Spleen (tissue), 11 donors: Measurements from ENCODE around the gene RHOBTB3. TPM values are rescaled to one million over a fixed set of nuclear protein-coding genes. Genes with fewer than 3 reads are reported as not detected.

Source experiments
- DNase-seq: peaks from one replicate; pipeline ENCODE4 v3.0.0-alpha.2; 2020
- H3K27ac ChIP-seq, 8 donors: fragments of 200-600 bp; sonication (generic) in 7 of 8; 1 replicate in 4 of 8; 2 replicates in 4 of 8; pipeline versions ENCODE4 v1.5.0 to v1.8.0; 2016 to 2021; ENCODE audit warnings: inconsistent platforms in 4 of 8, mild to moderate bottlenecking in 4 of 8, moderate library complexity in 1 of 8
- H3K27me3 ChIP-seq, 7 donors: fragments of 200-600 bp; sonication (generic) in 6 of 7; replicated peaks in 1 of 7; 1 replicate in 4 of 7; 2 replicates in 3 of 7; pipeline versions ENCODE4 v1.5.0 to v1.8.0; 2016 to 2021; ENCODE audit warnings: inconsistent platforms in 3 of 7, mild to moderate bottlenecking in 1 of 7
- H3K36me3 ChIP-seq, 6 donors: fragments of 200-600 bp; sonication (generic) in 5 of 6; 1 replicate in 4 of 6; 2 replicates in 2 of 6; pipeline versions ENCODE4 v1.5.0 to v1.8.0; 2016 to 2021; ENCODE audit warnings: inconsistent platforms in 2 of 6
- H3K4me1 ChIP-seq, 6 donors: fragments of 200-600 bp; sonication (generic) in 5 of 6; 1 replicate in 3 of 6; 2 replicates in 3 of 6; pipeline versions ENCODE4 v1.5.0 to v1.8.0; 2016 to 2021; ENCODE audit warnings: inconsistent platforms in 3 of 6
- H3K4me3 ChIP-seq, 8 donors: fragments of 200-600 bp; sonication (generic) in 7 of 8; 1 replicate in 4 of 8; 2 replicates in 4 of 8; pipeline versions ENCODE4 v1.5.0 to v1.8.0; 2016 to 2021; ENCODE audit warnings: inconsistent platforms in 4 of 8, mild to moderate bottlenecking in 4 of 8, moderate library complexity in 2 of 8
- H3K9me3 ChIP-seq, 8 donors: fragments of 200-600 bp; sonication (generic) in 7 of 8; 1 replicate in 4 of 8; 2 replicates in 4 of 8; pipeline versions ENCODE4 v1.5.0 to v1.8.0; 2016 to 2021; ENCODE audit warnings: inconsistent platforms in 4 of 8
- POLR2A ChIP-seq, 3 donors: fragments of 450-650 bp; IDR thresholded peaks; one replicate each; pipeline ENCODE4 v1.5.1; 2017; ENCODE audit warnings: antibody characterized with exemption in 3 of 3, mild to moderate bottlenecking in 1 of 3
- POLR2AphosphoS5 ChIP-seq, 3 donors: sonication (generic); formaldehyde crosslinking; IDR thresholded peaks; one replicate each; pipeline ENCODE4 v1.5.1; 2017; ENCODE audit warnings: antibody characterized with exemption in 3 of 3
- WGBS, 5 donors: extraction: QIAGEN DNeasy Blood & Tissue Kit in 3 of 5; methylation state at CpG; one replicate each; pipeline versions ENCODE4 v1.1.5 to v1.1.7; 2013 to 2018; 5-methylcytosine and 5-hydroxymethylcytosine counted together
- intact Hi-C: fragments of 100-400 bp; cut with DNase I; formaldehyde crosslinking; loops from one replicate; pipeline ENCODE4 v1.15.0; 2023; ENCODE audit warnings: low total_unique reads
- polyA plus RNA-seq, 3 donors: library from polyadenylated mRNA; stranded (reverse); fragments of 200-250 nt; gene quantifications; one replicate each; pipeline ENCODE4 v1.2.1, GENCODE V29; 2013
- total RNA-seq, 7 donors: library from RNA; depleted of rRNA in 3 of 7; stranded (reverse); fragments of >200 nt in 3 of 7; fragmentation: NEBNext Ultra II Directional in 4 of 7; extraction: Animal tissue kit (Norgen Biotek cat#: 25700) in 4 of 7; gene quantifications; one replicate each; pipeline versions ENCODE4 v1.1.0 to v1.2.1, GENCODE V29; 2016 to 2021
- TF ChIP-seq, protein P1 (sequence below), 11 experiments: fragments of 200-600 bp in 7 of 11; fragments of 450-650 bp in 4 of 11; sonication (generic) in 4 of 11; IDR thresholded peaks in 8 of 11; conservative IDR thresholded peaks in 3 of 11; 1 replicate in 7 of 11; 2 replicates in 4 of 11; pipeline versions ENCODE4 v1.4.0 to v1.8.0; 2016 to 2021; ENCODE audit warnings: antibody characterized with exemption in 11 of 11, inconsistent platforms in 4 of 11, mild to moderate bottlenecking in 1 of 11
- donor health status: healthy with polysubstance abuse.
- donor health status: DM: no; HTN: no; CAD: no; lungs with moderate emphysema.
- donor health status: DM: no; HTN: no; CAD: no.
- donor health status: Bipolar disorder and iron deficiency.
- donor health status: healthy.
- donor health status: DM: no; HTN: no; CAD: no.
- donor health status: DM: yes; HTN: yes; CAD: no.

RHOBTB3 gene
- total and polyA plus RNA-seq, 10 donors: 4.5 to 71.1 (median 38.4) TPM

DNA sequence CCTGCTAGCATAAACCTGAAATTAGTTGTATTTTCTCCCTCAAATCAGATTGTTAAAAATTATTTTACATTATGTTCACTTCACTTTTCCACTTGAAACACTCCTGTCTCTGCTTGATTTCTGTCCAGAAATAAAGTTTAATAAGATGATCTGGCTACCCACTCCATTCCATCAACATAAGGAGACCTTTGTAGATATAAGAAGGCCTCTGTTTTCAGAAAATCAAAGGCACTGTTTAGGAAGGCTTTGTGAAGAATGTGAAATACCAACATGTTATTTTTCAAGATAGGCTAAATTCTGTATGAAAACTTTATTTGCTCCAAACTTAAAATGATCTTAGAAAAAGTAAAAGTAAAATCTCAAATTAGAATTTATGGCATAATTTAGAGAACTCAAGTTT is 15.1 kb downstream of the RHOBTB3 start:
- Histone ChIP-seq H3K36me3 (peaks cover 0 to 56% (median 1%) of the 10 kb centered on the region in 6 donors), H3K9me3 (no peaks in the 10 kb centered on the region), H3K27me3 (no peaks in the 10 kb centered on the region), H3K4me1 (peaks cover 0 to 9% (median 5%) of the 10 kb centered on the region in 6 donors), H3K27ac (no peak overlapping the region), H3K4me3 (no peak overlapping the region)
- DNase-seq: no peak
- intact Hi-C loops: no loop called here
- TF ChIP-seq POLR2AphosphoS5 (IDR thresholded peaks at IDR 0.05) (no peak), POLR2A (IDR thresholded peaks at IDR 0.05) (no peak)
- TF ChIP-seq, protein P1, sequence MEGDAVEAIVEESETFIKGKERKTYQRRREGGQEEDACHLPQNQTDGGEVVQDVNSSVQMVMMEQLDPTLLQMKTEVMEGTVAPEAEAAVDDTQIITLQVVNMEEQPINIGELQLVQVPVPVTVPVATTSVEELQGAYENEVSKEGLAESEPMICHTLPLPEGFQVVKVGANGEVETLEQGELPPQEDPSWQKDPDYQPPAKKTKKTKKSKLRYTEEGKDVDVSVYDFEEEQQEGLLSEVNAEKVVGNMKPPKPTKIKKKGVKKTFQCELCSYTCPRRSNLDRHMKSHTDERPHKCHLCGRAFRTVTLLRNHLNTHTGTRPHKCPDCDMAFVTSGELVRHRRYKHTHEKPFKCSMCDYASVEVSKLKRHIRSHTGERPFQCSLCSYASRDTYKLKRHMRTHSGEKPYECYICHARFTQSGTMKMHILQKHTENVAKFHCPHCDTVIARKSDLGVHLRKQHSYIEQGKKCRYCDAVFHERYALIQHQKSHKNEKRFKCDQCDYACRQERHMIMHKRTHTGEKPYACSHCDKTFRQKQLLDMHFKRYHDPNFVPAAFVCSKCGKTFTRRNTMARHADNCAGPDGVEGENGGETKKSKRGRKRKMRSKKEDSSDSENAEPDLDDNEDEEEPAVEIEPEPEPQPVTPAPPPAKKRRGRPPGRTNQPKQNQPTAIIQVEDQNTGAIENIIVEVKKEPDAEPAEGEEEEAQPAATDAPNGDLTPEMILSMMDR (IDR thresholded peaks at IDR 0.05 in 8 of 11, conservative IDR thresholded peaks at IDR 0.05 in 3 of 11): no peak

DNA sequence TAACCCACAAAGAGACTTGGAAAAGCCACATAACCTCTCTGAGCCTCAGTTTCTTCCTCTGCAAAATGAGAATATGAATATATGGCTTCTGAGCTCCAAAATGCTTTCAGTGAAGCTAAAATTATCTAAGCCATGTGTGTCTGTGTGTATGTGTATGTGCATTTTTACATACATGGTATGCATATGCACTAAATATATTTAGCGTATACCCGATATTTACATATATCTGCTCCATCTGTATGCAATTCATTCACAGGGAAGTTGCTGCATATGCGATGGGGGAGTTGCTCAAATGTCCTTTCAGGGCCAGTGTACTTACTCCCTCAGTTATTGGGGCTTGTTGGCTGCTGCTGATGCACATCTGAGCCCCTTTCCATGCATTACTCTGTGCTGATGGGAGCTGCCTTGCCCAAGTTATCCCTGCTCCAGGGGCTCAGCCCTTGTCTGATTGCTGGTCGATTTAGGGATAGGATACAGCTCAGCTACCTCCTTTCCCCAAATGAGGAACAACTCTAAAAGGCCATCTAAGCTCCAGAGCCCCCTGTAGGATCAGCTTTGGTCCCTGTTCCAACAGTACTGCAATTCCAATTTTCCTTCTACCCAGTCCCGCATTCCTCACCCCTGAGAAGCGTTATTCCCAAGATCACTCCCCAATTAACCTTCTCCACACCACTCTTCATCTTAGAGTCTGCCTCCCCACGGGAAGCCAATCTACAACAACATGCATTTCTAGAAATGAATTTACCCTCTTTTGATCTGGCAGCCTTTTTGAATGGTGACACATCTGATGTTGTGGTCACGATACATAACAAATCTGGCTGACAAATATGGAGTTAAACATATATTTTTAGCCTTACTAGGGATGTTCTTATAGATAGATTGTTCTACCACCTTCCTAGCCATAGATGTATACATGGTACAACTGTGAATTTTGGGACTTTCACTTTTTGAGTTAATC is 15.9 kb downstream of the RHOBTB3 start:
- H3K27me3 ChIP-seq: no peaks in the 10 kb centered on the region
- 74 to 87% (median 80%) methylated on average over 8 of the region's 8 CpGs for WGBS, 5 donors
- H3K36me3 ChIP-seq: peaks cover 0 to 64% (median 1%) of the 10 kb centered on the region in 6 donors
- H3K4me3 ChIP-seq: no peak overlapping the region
- intact Hi-C loops: no loop called here
- H3K4me1 ChIP-seq: peaks cover 0 to 9% (median 5%) of the 10 kb centered on the region in 6 donors
- no peaks in the 10 kb centered on the region for H3K9me3 ChIP-seq
- no peak for TF ChIP-seq POLR2A (IDR thresholded peaks at IDR 0.05)
- no peak for TF ChIP-seq POLR2AphosphoS5 (IDR thresholded peaks at IDR 0.05)
- TF ChIP-seq, protein P1 (IDR thresholded peaks at IDR 0.05 in 8 of 11, conservative IDR thresholded peaks at IDR 0.05 in 3 of 11): no peak
- H3K27ac ChIP-seq: no peak overlapping the region
- DNase-seq: no peak

DNA sequence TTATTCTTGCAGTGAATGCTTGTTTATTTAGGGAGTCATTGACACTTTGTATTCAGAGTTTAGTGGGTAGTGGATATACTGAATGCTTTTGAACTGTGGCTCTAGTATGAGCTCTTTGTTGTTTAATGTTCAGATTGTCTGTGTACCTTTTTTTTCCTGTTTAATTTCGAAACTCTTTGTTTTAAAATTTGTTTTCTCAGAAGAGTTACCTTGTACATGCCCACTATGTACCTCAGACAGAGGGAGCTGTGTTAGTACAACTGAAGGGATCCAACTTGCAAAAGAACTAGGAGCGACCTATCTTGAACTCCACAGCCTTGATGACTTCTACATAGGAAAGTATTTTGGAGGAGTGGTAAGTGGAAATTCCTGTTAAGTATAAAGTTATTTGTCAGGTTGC is 17.0 kb downstream of the RHOBTB3 start:
- TF ChIP-seq, protein P1 (IDR thresholded peaks at IDR 0.05 in 8 of 11, conservative IDR thresholded peaks at IDR 0.05 in 3 of 11): no peak
- TF ChIP-seq POLR2A (IDR thresholded peaks at IDR 0.05) (no peak), POLR2AphosphoS5 (IDR thresholded peaks at IDR 0.05) (no peak)
- Histone ChIP-seq H3K27ac (no peak overlapping the region), H3K4me3 (no peak overlapping the region), H3K36me3 (peaks cover 0 to 74% (median 1%) of the 10 kb centered on the region in 6 donors), H3K4me1 (peaks cover 0 to 9% (median 5%) of the 10 kb centered on the region in 6 donors), H3K27me3 (no peaks in the 10 kb centered on the region), H3K9me3 (no peaks in the 10 kb centered on the region)
- 41 to 69% (median 44%) methylated on average over 2 of the region's 2 CpGs for WGBS, 5 donors
- no peak for DNase-seq
- intact Hi-C loops: no loop called here

DNA sequence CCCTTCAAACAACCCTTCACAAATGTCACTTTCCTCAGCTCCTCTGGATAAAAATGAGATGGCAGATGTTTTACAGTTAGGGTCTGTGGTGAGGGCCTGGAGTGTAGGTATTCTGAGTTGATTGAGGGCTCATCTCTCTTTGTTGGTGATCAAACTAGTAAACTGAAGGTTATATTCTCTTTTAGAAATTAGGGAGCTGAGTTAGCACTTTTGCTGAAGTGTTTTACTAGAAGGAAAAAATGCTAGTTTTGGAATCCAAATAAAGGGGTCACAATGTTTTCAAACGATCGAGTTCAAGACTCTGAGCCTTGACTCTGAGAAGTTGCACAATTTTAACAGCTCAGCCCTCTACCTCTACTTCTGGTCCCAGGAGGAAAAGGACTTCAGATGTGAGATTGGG is 23.4 kb downstream of the RHOBTB3 start:
- TF ChIP-seq, protein P1 (IDR thresholded peaks at IDR 0.05 in 8 of 11, conservative IDR thresholded peaks at IDR 0.05 in 3 of 11): no peak
- no peak for TF ChIP-seq POLR2AphosphoS5 (IDR thresholded peaks at IDR 0.05)
- no peak for TF ChIP-seq POLR2A (IDR thresholded peaks at IDR 0.05)
- H3K36me3 ChIP-seq: peaks cover 0 to 63% (median 2%) of the 10 kb centered on the region in 6 donors
- WGBS, 5 donors: 62 to 86% (median 74%) methylated on average over 2 of the region's 2 CpGs

More for the DNA sequence above, 23.4 kb downstream of the RHOBTB3 start:
- Histone ChIP-seq H3K4me3 (no peak overlapping the region), H3K27me3 (no peaks in the 10 kb centered on the region), H3K27ac (no peak overlapping the region), H3K9me3 (no peaks in the 10 kb centered on the region), H3K4me1 (peaks cover 0 to 8% (median 6%) of the 10 kb centered on the region in 6 donors)
- intact Hi-C loops: no loop called here
- DNase-seq: no peak
